Parathyroid adenoma (tissue), 2 donors: Measurements from ENCODE around the gene SUV39H1.

Experiments
- H2AFZ ChIP-seq: fragments of 300-600 bp; sonication (generic); one replicate; pipeline ENCODE4 v1.7.0; 2017; ENCODE audit warnings: antibody characterized with exemption, mild to moderate bottlenecking
- H3K27ac ChIP-seq: fragments of 300-600 bp; sonication (generic); one replicate; pipeline ENCODE4 v1.7.0; 2017
- H3K27me3 ChIP-seq: fragments of 300-600 bp; sonication (generic); one replicate; pipeline ENCODE4 v1.7.0; 2017; ENCODE audit warnings: low read length; ENCODE audit not compliant: control insufficient read depth, insufficient read depth
- H3K36me3 ChIP-seq: fragments of 300-600 bp; sonication (generic); one replicate; pipeline ENCODE4 v1.7.0; 2017; ENCODE audit warnings: low read length; ENCODE audit not compliant: control insufficient read depth, insufficient read depth
- H3K4me1 ChIP-seq: fragments of 300-600 bp; sonication (generic); one replicate; pipeline ENCODE4 v1.7.0; 2017; ENCODE audit warnings: control low read depth
- H3K4me2 ChIP-seq: fragments of 300-600 bp; sonication (generic); one replicate; pipeline ENCODE4 v1.7.0; 2017; ENCODE audit warnings: low read length
- H3K4me3 ChIP-seq: fragments of 300-600 bp; sonication (generic); one replicate; pipeline ENCODE4 v1.7.0; 2017; ENCODE audit warnings: low read depth, low read length
- H3K79me2 ChIP-seq: fragments of 300-600 bp; sonication (generic); one replicate; pipeline ENCODE4 v1.7.0; 2017; ENCODE audit warnings: control low read depth
- H3K9ac ChIP-seq: fragments of 300-600 bp; sonication (generic); one replicate; pipeline ENCODE4 v1.7.0; 2017; ENCODE audit warnings: mild to moderate bottlenecking
- H3K9me3 ChIP-seq: fragments of 300-600 bp; sonication (generic); one replicate; pipeline ENCODE4 v1.7.0; 2017; ENCODE audit warnings: low read length; ENCODE audit not compliant: control insufficient read depth
- TF ChIP-seq, protein P1 (sequence below): fragments of 300-600 bp; sonication (generic); IDR thresholded peaks from one replicate; pipeline ENCODE4 v1.7.0; 2017; ENCODE audit warnings: antibody characterized with exemption, mild to moderate bottlenecking
- donor health status: primary hyperparathyroidism.

Gene SUV39H1

DNA sequence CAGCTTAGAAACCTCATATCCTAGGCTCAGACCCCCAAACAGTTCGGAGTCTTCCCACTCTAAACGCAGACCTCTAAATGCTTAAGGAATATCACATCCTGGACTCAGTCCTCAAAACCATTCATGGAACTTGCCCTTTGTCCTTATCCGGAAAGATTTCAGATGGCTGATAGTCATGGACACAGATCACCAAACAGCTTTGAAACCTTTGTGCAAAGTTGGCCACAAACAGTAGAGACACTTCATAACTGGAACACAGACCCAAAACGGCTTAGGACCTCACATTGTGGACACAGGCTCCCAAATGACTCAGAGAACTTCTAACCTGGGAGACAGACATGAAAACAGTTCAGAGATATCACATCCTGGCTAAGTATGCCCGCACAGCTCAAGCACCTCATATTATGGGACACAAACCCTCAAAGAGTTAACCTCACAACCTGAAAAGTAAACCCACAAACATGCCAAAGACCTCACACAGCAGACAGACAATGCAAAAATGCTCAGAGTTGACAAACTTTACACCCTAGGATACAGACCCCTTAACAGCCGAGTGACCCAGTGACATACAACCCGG lies 15.5 kb downstream of the SUV39H1 start:
- H3K79me2 ChIP-seq, result no peaks in the 10 kb centered on the region
- no peaks in the 10 kb centered on the region for H3K36me3 ChIP-seq
- no peak overlapping the region for H3K9ac ChIP-seq
- H3K9me3 ChIP-seq, result no peaks in the 10 kb centered on the region
- no peak overlapping the region for H3K4me2 ChIP-seq
- H3K4me1 ChIP-seq, result no peaks in the 10 kb centered on the region
- H3K27me3 ChIP-seq, result no peaks in the 10 kb centered on the region
- H2AFZ ChIP-seq, result no peak overlapping the region
- no peak overlapping the region for H3K4me3 ChIP-seq
- TF ChIP-seq, protein P1, sequence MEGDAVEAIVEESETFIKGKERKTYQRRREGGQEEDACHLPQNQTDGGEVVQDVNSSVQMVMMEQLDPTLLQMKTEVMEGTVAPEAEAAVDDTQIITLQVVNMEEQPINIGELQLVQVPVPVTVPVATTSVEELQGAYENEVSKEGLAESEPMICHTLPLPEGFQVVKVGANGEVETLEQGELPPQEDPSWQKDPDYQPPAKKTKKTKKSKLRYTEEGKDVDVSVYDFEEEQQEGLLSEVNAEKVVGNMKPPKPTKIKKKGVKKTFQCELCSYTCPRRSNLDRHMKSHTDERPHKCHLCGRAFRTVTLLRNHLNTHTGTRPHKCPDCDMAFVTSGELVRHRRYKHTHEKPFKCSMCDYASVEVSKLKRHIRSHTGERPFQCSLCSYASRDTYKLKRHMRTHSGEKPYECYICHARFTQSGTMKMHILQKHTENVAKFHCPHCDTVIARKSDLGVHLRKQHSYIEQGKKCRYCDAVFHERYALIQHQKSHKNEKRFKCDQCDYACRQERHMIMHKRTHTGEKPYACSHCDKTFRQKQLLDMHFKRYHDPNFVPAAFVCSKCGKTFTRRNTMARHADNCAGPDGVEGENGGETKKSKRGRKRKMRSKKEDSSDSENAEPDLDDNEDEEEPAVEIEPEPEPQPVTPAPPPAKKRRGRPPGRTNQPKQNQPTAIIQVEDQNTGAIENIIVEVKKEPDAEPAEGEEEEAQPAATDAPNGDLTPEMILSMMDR, result no peak
- H3K27ac ChIP-seq, result no peak overlapping the region

DNA sequence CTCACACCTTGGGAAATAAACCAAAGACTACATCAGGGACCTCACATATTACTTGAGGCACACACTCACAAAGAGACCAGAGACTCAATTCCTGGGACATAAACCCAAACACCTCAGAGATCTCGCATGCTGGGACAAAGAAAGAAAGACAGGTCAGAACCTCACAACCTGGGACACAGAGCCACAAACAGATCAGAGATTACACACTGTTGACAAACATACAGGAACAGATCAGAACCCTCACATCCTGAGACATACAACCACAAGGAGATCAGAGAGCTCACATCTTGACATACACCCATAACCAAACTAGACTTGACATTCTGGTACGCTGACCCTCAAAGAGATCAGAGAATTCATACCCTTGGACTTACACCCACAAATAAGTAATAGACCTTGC lies 17.3 kb downstream of the SUV39H1 start:
- H3K9me3 ChIP-seq, result no peaks in the 10 kb centered on the region
- H3K79me2 ChIP-seq, result no peaks in the 10 kb centered on the region
- H3K27ac ChIP-seq, result no peak overlapping the region
- no peak overlapping the region for H3K9ac ChIP-seq
- no peak overlapping the region for H3K4me2 ChIP-seq
- no peak overlapping the region for H2AFZ ChIP-seq
- no peaks in the 10 kb centered on the region for H3K36me3 ChIP-seq
- TF ChIP-seq, protein P1, result no peak
- no peaks in the 10 kb centered on the region for H3K4me1 ChIP-seq
- H3K27me3 ChIP-seq, result no peaks in the 10 kb centered on the region
- no peak overlapping the region for H3K4me3 ChIP-seq

DNA sequence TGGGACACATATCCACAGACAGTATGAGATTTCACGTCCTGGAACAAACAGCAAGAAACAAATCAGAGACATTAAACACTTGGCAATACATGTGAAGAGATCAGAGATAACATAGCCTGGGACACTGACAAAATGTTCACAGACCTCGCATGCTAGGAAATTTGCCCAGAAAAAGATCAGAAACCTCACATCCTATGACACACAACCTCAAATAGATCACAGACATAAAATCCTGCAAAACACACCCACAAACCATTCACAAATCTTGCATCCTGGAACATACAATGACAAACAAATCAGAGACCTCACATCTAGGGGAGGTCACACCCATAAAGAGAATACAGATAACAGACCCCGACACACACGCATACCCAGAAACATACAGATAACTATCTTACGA lies 18.0 kb downstream of the SUV39H1 start:
- TF ChIP-seq, protein P1, result no peak
- no peaks in the 10 kb centered on the region for H3K79me2 ChIP-seq
- H3K4me2 ChIP-seq, result no peak overlapping the region
- H3K9me3 ChIP-seq, result no peaks in the 10 kb centered on the region
- H2AFZ ChIP-seq, result no peak overlapping the region
- H3K9ac ChIP-seq, result no peak overlapping the region
- H3K4me1 ChIP-seq, result no peaks in the 10 kb centered on the region
- H3K36me3 ChIP-seq, result no peaks in the 10 kb centered on the region
- no peak overlapping the region for H3K27ac ChIP-seq
- no peak overlapping the region for H3K4me3 ChIP-seq
- no peaks in the 10 kb centered on the region for H3K27me3 ChIP-seq

DNA sequence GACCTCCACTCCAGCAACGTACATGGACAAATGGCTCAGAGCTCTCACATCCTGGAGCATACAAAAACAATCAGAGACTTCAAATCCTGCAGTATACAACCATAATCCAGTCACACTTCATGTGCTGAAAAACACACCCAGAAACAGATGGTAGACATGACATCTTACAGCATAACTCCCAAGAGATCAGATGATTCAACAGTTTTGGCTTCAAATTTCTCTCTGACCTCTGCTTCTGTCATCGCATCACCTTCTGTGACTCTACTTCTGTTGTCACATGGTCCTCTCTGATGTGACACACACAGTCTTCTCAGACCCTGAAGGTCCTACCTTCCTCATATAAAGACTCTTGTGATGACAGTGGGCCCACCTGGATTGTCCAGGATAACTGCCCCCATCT lies 18.5 kb downstream of the SUV39H1 start:
- Histone ChIP-seq H3K9ac (no peak overlapping the region), H3K27ac (no peak overlapping the region), H2AFZ (no peak overlapping the region), H3K79me2 (no peaks in the 10 kb centered on the region), H3K27me3 (no peaks in the 10 kb centered on the region), H3K9me3 (no peaks in the 10 kb centered on the region), H3K4me3 (no peak overlapping the region), H3K4me1 (no peaks in the 10 kb centered on the region), H3K36me3 (no peaks in the 10 kb centered on the region), H3K4me2 (no peak overlapping the region)
- TF ChIP-seq, protein P1, result no peak

DNA sequence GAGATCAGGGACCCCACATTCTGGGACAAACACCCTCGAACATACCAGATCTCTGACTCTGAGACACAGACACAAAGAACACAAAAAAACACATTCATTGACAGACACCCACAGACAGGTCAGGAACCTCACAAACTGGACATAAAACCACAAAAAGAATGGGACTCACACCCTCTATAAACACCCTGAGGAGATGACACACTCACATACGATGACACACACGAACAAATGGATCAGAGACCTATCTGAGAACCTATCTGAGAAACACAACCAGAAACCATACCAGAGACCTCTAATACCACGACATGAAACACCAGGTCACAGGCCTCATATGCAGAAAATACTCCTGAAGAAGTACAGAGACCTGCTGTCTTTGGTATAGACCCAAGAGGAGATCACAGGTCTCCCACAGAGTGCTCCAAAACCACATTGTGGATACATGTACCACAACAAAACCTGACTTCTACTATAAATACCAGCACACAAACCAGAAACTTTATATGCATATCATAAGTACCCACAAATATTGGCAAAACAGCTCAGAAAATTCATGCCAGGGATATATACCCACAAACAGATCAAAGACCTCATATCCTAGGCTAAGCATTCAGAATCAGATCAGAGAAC lies 19.5 kb downstream of the SUV39H1 start:
- no peak overlapping the region for H3K4me3 ChIP-seq
- TF ChIP-seq, protein P1, result no peak
- no peak overlapping the region for H3K9ac ChIP-seq
- H3K27me3 ChIP-seq, result no peaks in the 10 kb centered on the region
- no peaks in the 10 kb centered on the region for H3K9me3 ChIP-seq
- H3K4me1 ChIP-seq, result no peaks in the 10 kb centered on the region
- no peak overlapping the region for H2AFZ ChIP-seq
- no peaks in the 10 kb centered on the region for H3K36me3 ChIP-seq
- no peak overlapping the region for H3K4me2 ChIP-seq
- no peak overlapping the region for H3K27ac ChIP-seq
- no peaks in the 10 kb centered on the region for H3K79me2 ChIP-seq
